ENCODE data around the gene PPP1R12B. TPM values are rescaled to one million over a fixed set of nuclear protein-coding genes. Genes with fewer than 3 reads are reported as not detected.
"Not testable (repeated sequence)": the region's sequence is repeated elsewhere in the genome, so short reads cannot be mapped to it uniquely, and the experiment has no call there.

The PPP1R12B gene
- total RNA-seq, 1 donor from 2014 or later, result 18.2 TPM

GRCh38 chr1:202467381-202467780, 118.9 kb downstream of the PPP1R12B start:
- H3K36me3 Mint-ChIP-seq (ENCODE audit: low read depth); H3K9me3 Mint-ChIP-seq (ENCODE audit: low read depth); H3K4me3 Mint-ChIP-seq (ENCODE audit: unreplicated experiment); H3K27ac Mint-ChIP-seq (ENCODE audit: unreplicated experiment); H3K27me3 Mint-ChIP-seq (ENCODE audit: low read depth); DNase-seq (ENCODE audit: low spot score): not testable (repeated sequence)
- peaks cover 15% of the 10 kb centered on the region for H3K4me1 Mint-ChIP-seq (ENCODE audit: low read depth)

- H3K27ac Mint-ChIP-seq (ENCODE audit: unreplicated experiment); H3K36me3 Mint-ChIP-seq (ENCODE audit: low read depth): not testable (repeated sequence)
These were observed 120.2 kb downstream of the PPP1R12B start for GRCh38 chr1:202468695-202469094.

GRCh38 chr1:202469123-202469522, 120.6 kb downstream of the PPP1R12B start:
- H3K4me1 Mint-ChIP-seq (ENCODE audit: low read depth), result peaks cover 15% of the 10 kb centered on the region
- not testable (repeated sequence) for H3K36me3 Mint-ChIP-seq (ENCODE audit: low read depth); DNase-seq (ENCODE audit: low spot score); H3K27ac Mint-ChIP-seq (ENCODE audit: unreplicated experiment); H3K27me3 Mint-ChIP-seq (ENCODE audit: low read depth); H3K9me3 Mint-ChIP-seq (ENCODE audit: low read depth); H3K4me3 Mint-ChIP-seq (ENCODE audit: unreplicated experiment)

More at GRCh38 chr1:202468695-202469094, 120.2 kb downstream of the PPP1R12B start:
- DNase-seq (ENCODE audit: low spot score); H3K27me3 Mint-ChIP-seq (ENCODE audit: low read depth); H3K4me3 Mint-ChIP-seq (ENCODE audit: unreplicated experiment); H3K9me3 Mint-ChIP-seq (ENCODE audit: low read depth): not testable (repeated sequence)
- H3K4me1 Mint-ChIP-seq (ENCODE audit: low read depth), result peaks cover 15% of the 10 kb centered on the region

GRCh38 chr1:202471246-202471645, 122.7 kb downstream of the PPP1R12B start:
- H3K4me1 Mint-ChIP-seq (ENCODE audit: low read depth), result peaks cover 2% of the 10 kb centered on the region
- no peaks in the 10 kb centered on the region for H3K9me3 Mint-ChIP-seq (ENCODE audit: low read depth)
- H3K36me3 Mint-ChIP-seq (ENCODE audit: low read depth), result peaks cover 3% of the 10 kb centered on the region
- DNase-seq (ENCODE audit: low spot score), result no peak
- no peak overlapping the region for H3K4me3 Mint-ChIP-seq (ENCODE audit: unreplicated experiment)
- no peaks in the 10 kb centered on the region for H3K27me3 Mint-ChIP-seq (ENCODE audit: low read depth)
- H3K27ac Mint-ChIP-seq (ENCODE audit: unreplicated experiment), result no peak overlapping the region
- TF ChIP-seq CTCF (IDR thresholded peaks at IDR 0.05), result no peak

GRCh38 chr1:202472347-202473124, 124.0 kb downstream of the PPP1R12B start:
- not testable (repeated sequence) for H3K36me3 Mint-ChIP-seq (ENCODE audit: low read depth); H3K4me1 Mint-ChIP-seq (ENCODE audit: low read depth); DNase-seq (ENCODE audit: low spot score); H3K9me3 Mint-ChIP-seq (ENCODE audit: low read depth); H3K27me3 Mint-ChIP-seq (ENCODE audit: low read depth); H3K4me3 Mint-ChIP-seq (ENCODE audit: unreplicated experiment); H3K27ac Mint-ChIP-seq (ENCODE audit: unreplicated experiment)

- H3K36me3 Mint-ChIP-seq (ENCODE audit: low read depth); H3K27ac Mint-ChIP-seq (ENCODE audit: unreplicated experiment); DNase-seq (ENCODE audit: low spot score); H3K9me3 Mint-ChIP-seq (ENCODE audit: low read depth); H3K4me3 Mint-ChIP-seq (ENCODE audit: unreplicated experiment); H3K4me1 Mint-ChIP-seq (ENCODE audit: low read depth); H3K27me3 Mint-ChIP-seq (ENCODE audit: low read depth): not testable (repeated sequence)
These were observed 125.0 kb downstream of the PPP1R12B start for GRCh38 chr1:202473266-202474045.

- not testable (repeated sequence) for H3K27me3 Mint-ChIP-seq (ENCODE audit: low read depth); DNase-seq (ENCODE audit: low spot score); H3K4me1 Mint-ChIP-seq (ENCODE audit: low read depth); H3K27ac Mint-ChIP-seq (ENCODE audit: unreplicated experiment); H3K9me3 Mint-ChIP-seq (ENCODE audit: low read depth); H3K4me3 Mint-ChIP-seq (ENCODE audit: unreplicated experiment); H3K36me3 Mint-ChIP-seq (ENCODE audit: low read depth)
These were observed 131.2 kb downstream of the PPP1R12B start for GRCh38 chr1:202479661-202480060.

- not testable (repeated sequence) for H3K27me3 Mint-ChIP-seq (ENCODE audit: low read depth); DNase-seq (ENCODE audit: low spot score); H3K36me3 Mint-ChIP-seq (ENCODE audit: low read depth); H3K27ac Mint-ChIP-seq (ENCODE audit: unreplicated experiment); H3K4me1 Mint-ChIP-seq (ENCODE audit: low read depth); H3K9me3 Mint-ChIP-seq (ENCODE audit: low read depth); H3K4me3 Mint-ChIP-seq (ENCODE audit: unreplicated experiment)
These were observed 132.1 kb downstream of the PPP1R12B start for GRCh38 chr1:202480640-202481039.

- H3K4me3 Mint-ChIP-seq (ENCODE audit: unreplicated experiment); H3K27ac Mint-ChIP-seq (ENCODE audit: unreplicated experiment); H3K36me3 Mint-ChIP-seq (ENCODE audit: low read depth); H3K27me3 Mint-ChIP-seq (ENCODE audit: low read depth); H3K9me3 Mint-ChIP-seq (ENCODE audit: low read depth); H3K4me1 Mint-ChIP-seq (ENCODE audit: low read depth); DNase-seq (ENCODE audit: low spot score): not testable (repeated sequence)
These were observed 134.9 kb downstream of the PPP1R12B start for GRCh38 chr1:202483362-202483761.

- not testable (repeated sequence) for H3K27me3 Mint-ChIP-seq (ENCODE audit: low read depth); H3K9me3 Mint-ChIP-seq (ENCODE audit: low read depth)
These were observed 135.5 kb downstream of the PPP1R12B start for GRCh38 chr1:202484032-202484431.

GRCh38 chr1:202484820-202485219, 136.3 kb downstream of the PPP1R12B start:
- Mint-ChIP-seq H3K4me1 (ENCODE audit: low read depth) (peaks cover 19% of the 10 kb centered on the region), H3K36me3 (ENCODE audit: low read depth) (peaks cover 15% of the 10 kb centered on the region)
- DNase-seq (ENCODE audit: low spot score); H3K4me3 Mint-ChIP-seq (ENCODE audit: unreplicated experiment); H3K9me3 Mint-ChIP-seq (ENCODE audit: low read depth); H3K27ac Mint-ChIP-seq (ENCODE audit: unreplicated experiment); H3K27me3 Mint-ChIP-seq (ENCODE audit: low read depth): not testable (repeated sequence)

More at GRCh38 chr1:202484032-202484431, 135.5 kb downstream of the PPP1R12B start:
- H3K27ac Mint-ChIP-seq (ENCODE audit: unreplicated experiment); H3K4me3 Mint-ChIP-seq (ENCODE audit: unreplicated experiment); DNase-seq (ENCODE audit: low spot score): not testable (repeated sequence)
- Mint-ChIP-seq H3K4me1 (ENCODE audit: low read depth) (peaks cover 11% of the 10 kb centered on the region), H3K36me3 (ENCODE audit: low read depth) (peaks cover 13% of the 10 kb centered on the region)

Data from chondrocyte (in vitro differentiated cells).